ENCODE measurements around the gene CFAP299.

DNA sequence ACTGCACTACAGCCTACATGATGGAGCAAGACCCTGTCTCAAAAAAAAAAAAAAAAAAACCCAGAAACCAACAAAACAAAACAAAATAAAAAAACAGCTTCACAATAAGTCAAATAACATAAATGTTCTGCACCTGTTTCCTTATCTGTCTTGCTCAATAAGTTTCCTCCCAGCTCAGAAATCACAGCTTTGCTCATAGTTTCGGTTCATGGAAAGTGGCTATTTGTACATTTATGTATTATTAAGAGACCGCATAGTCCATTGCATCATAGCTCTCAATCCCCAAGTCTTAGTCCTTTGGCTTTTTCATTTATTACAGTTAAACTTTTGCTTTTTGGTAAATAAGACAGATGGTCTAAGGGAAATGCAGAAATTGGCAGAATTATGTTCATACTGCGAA lies 24.4 kb upstream of the CFAP299 start:
- no peak for TF ChIP-seq POLR2A (IDR thresholded peaks at IDR 0.05)
- TF ChIP-seq, protein P1, sequence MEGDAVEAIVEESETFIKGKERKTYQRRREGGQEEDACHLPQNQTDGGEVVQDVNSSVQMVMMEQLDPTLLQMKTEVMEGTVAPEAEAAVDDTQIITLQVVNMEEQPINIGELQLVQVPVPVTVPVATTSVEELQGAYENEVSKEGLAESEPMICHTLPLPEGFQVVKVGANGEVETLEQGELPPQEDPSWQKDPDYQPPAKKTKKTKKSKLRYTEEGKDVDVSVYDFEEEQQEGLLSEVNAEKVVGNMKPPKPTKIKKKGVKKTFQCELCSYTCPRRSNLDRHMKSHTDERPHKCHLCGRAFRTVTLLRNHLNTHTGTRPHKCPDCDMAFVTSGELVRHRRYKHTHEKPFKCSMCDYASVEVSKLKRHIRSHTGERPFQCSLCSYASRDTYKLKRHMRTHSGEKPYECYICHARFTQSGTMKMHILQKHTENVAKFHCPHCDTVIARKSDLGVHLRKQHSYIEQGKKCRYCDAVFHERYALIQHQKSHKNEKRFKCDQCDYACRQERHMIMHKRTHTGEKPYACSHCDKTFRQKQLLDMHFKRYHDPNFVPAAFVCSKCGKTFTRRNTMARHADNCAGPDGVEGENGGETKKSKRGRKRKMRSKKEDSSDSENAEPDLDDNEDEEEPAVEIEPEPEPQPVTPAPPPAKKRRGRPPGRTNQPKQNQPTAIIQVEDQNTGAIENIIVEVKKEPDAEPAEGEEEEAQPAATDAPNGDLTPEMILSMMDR (IDR thresholded peaks at IDR 0.05): no peak
- TF ChIP-seq POLR2AphosphoS5 (IDR thresholded peaks at IDR 0.05): no peak
